ENCODE measurements around the gene KANSL1. TPM values are rescaled to one million over a fixed set of nuclear protein-coding genes. Genes with fewer than 3 reads are reported as not detected.
"Not testable (repeated sequence)": the region's sequence is repeated elsewhere in the genome, so short reads cannot be mapped to it uniquely, and the experiment has no call there.

The KANSL1 gene
- total RNA-seq, 2 experiments from 2014 or later = 46.8 to 64.5 TPM

- CTCF ChIA-PET = no interaction called here
- intact Hi-C loops (cut with DNase I, micrococcal nuclease) = loop anchor here in 1 of 2 experiments (10.0 kb wide), 1 partner anchor 55 kb away; no protein-coding TSS in a partner anchor
- no peaks in the 10 kb centered on the region for H3K27me3 Mint-ChIP-seq
Observed at GRCh38 chr17:46009681-46010596, 183.3 kb downstream of the KANSL1 start.

DNA sequence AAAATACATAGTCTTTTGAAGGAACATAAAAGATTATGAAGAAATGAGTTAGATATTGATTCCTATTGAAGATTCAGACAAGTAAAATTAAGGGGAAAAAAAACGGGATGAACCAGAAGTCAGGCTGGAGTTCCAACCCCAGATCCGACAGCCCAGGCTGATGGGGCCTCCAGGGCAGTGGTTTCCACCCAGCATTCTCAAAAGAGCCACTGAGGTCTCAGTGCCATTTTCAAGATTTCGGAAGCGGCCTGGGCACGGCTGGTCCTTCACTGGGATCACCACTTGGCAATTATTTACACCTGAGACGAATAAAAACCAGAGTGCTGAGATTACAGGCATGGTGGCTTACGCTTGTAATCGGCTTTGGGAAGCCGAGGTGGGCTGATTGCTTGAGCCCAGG is 184.6 kb downstream of the KANSL1 start:
- POLR2A ChIA-PET = no interaction called here
- no peak for ATAC-seq

More at GRCh38 chr17:46009681-46010596, 183.3 kb downstream of the KANSL1 start:
- POLR2A ChIA-PET = no interaction called here
- DNase-seq = no peak
- H3K36me3 Mint-ChIP-seq (ENCODE audit: low read depth) = no peaks in the 10 kb centered on the region
- H3K4me3 Mint-ChIP-seq = no peak overlapping the region
- no peaks in the 10 kb centered on the region for H3K9me3 Mint-ChIP-seq (ENCODE audit: low read depth)
- H3K4me1 Mint-ChIP-seq = no peaks in the 10 kb centered on the region
- no peak overlapping the region for H3K27ac Mint-ChIP-seq
- ATAC-seq = no peak

DNA sequence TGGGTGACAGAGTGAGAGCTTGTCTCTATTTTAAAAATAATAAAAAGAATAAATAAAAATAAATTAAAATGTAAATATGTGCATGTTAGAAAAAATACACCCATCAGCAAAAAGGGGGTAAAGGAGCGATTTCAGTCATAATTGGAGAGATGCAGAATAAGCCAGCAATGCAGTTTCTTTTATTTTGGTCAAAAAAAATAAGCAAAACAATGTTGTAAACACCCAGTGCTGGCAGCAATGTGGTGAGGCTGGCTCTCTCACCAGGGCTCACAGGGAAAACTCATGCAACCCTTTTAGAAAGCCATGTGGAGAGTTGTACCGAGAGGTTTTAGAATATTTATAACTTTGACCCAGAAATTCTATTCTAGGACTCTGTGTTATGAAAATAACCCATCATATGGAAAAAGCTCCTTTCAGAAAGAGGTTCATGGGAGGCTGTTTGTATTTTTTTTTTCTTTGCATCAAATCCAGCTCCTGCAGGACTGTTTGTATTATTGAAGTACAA is 185.7 kb downstream of the KANSL1 start:
- ChIA-PET POLR2A (no interaction called here), CTCF (interaction anchor here (0.9 to 1.1 kb wide), 2 partner anchors 59 to 205 kb away, joined by 3 to 5 read pairs; no protein-coding TSS in a partner anchor)
- Mint-ChIP-seq H3K27ac (no peak overlapping the region), H3K4me3 (no peak overlapping the region), H3K9me3 (ENCODE audit: low read depth) (no peaks in the 10 kb centered on the region), H3K36me3 (ENCODE audit: low read depth) (no peaks in the 10 kb centered on the region), H3K27me3 (no peaks in the 10 kb centered on the region), H3K4me1 (no peaks in the 10 kb centered on the region)
- ATAC-seq (no peak), DNase-seq (no peak)
- intact Hi-C loops (cut with DNase I, micrococcal nuclease) = no loop called here

More for the DNA sequence above, 184.6 kb downstream of the KANSL1 start:
- Mint-ChIP-seq H3K27me3 (no peaks in the 10 kb centered on the region), H3K36me3 (ENCODE audit: low read depth) (no peaks in the 10 kb centered on the region), H3K4me3 (no peak overlapping the region), H3K27ac (no peak overlapping the region), H3K4me1 (no peaks in the 10 kb centered on the region), H3K9me3 (ENCODE audit: low read depth) (no peaks in the 10 kb centered on the region)
- intact Hi-C loops (cut with DNase I, micrococcal nuclease) = no loop called here
- DNase-seq = no peak
- CTCF ChIA-PET = no interaction called here

GRCh38 chr17:46006082-46006481 is 187.1 kb downstream of the KANSL1 start:
- DNase-seq; H3K4me1 Mint-ChIP-seq; H3K27ac Mint-ChIP-seq; POLR2A ChIA-PET; H3K4me3 Mint-ChIP-seq; H3K9me3 Mint-ChIP-seq (ENCODE audit: low read depth); H3K27me3 Mint-ChIP-seq; H3K36me3 Mint-ChIP-seq (ENCODE audit: low read depth); intact Hi-C loops (cut with DNase I, micrococcal nuclease); ATAC-seq: not testable (repeated sequence)
- CTCF ChIA-PET = interaction anchor here (0.7 to 2.9 kb wide), 2 partner anchors 13 to 204 kb away, joined by 3 to 10 read pairs; no protein-coding TSS in a partner anchor

DNA sequence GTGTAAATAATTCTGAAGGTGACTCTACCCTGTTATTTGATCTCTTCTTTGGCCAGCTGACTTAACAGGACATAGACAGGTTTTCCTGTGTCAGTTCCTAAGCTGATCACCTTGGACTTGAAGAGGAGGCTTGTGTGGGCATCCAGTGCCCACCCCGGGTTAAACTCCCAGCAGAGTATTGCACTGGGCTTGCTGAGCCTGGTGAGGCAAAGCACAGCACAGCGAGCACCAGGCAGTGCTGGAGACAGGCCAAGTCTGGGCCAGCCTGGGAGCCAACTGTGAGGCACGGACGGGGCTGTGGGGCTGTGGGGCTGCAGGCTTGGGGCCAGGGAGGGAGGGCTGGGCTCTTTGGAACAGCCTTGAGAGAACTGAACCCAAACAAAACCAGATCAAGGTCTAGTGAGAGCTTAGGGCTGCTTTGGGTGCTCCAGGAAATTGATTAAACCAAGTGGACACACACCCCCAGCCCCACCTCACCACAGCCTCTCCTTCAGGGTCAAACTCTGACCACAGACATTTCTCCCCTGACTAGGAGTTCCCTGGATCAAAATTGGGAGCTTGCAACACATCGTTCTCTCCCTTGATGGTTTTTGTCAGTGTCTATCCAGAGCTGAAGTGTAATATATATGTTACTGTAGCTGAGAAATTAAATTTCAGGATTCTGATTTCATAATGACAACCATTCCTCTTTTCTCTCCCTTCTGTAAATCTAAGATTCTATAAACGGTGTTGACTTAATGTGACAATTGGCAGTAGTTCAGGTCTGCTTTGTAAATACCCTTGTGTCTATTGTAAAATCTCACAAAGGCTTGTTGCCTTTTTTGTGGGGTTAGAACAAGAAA is 189.1 kb downstream of the KANSL1 start:
- no peak for DNase-seq
- Mint-ChIP-seq H3K27ac (no peak overlapping the region), H3K4me1 (no peaks in the 10 kb centered on the region), H3K9me3 (ENCODE audit: low read depth) (no peaks in the 10 kb centered on the region), H3K36me3 (ENCODE audit: low read depth) (no peaks in the 10 kb centered on the region), H3K4me3 (no peak overlapping the region), H3K27me3 (no peaks in the 10 kb centered on the region)
- intact Hi-C loops (cut with DNase I, micrococcal nuclease) = loop anchor here in 1 of 2 experiments (5.0 kb wide), 2 partner anchors 208 to 283 kb away; no protein-coding TSS in a partner anchor
- CTCF ChIA-PET = interaction anchor here (0.8 to 2.9 kb wide), 11 partner anchors 9 to 209 kb away, joined by 3 to 16 read pairs (median 4); no protein-coding TSS in a partner anchor
- POLR2A ChIA-PET = interaction anchor here (0.6 kb wide), 1 partner anchor 174 kb away, joined by 3 read pairs; no protein-coding TSS in a partner anchor
- no peak for ATAC-seq

GRCh38 chr17:46002973-46003316 is 190.3 kb downstream of the KANSL1 start:
- Mint-ChIP-seq H3K9me3 (ENCODE audit: low read depth) (no peaks in the 10 kb centered on the region), H3K4me1 (no peaks in the 10 kb centered on the region), H3K27me3 (no peaks in the 10 kb centered on the region), H3K36me3 (ENCODE audit: low read depth) (no peaks in the 10 kb centered on the region), H3K4me3 (no peak overlapping the region), H3K27ac (no peak overlapping the region)
- CTCF ChIA-PET = interaction anchor here (0.7 to 1.8 kb wide), 5 partner anchors 9 to 210 kb away, joined by 3 to 16 read pairs (median 3); no protein-coding TSS in a partner anchor
- intact Hi-C loops (cut with DNase I, micrococcal nuclease) = loop anchor here (1.0 to 5.0 kb wide), 6 partner anchors 41 to 284 kb away; no protein-coding TSS in a partner anchor
- DNase-seq (no peak), ATAC-seq (peak; percentile 40)
- POLR2A ChIA-PET = no interaction called here

DNA sequence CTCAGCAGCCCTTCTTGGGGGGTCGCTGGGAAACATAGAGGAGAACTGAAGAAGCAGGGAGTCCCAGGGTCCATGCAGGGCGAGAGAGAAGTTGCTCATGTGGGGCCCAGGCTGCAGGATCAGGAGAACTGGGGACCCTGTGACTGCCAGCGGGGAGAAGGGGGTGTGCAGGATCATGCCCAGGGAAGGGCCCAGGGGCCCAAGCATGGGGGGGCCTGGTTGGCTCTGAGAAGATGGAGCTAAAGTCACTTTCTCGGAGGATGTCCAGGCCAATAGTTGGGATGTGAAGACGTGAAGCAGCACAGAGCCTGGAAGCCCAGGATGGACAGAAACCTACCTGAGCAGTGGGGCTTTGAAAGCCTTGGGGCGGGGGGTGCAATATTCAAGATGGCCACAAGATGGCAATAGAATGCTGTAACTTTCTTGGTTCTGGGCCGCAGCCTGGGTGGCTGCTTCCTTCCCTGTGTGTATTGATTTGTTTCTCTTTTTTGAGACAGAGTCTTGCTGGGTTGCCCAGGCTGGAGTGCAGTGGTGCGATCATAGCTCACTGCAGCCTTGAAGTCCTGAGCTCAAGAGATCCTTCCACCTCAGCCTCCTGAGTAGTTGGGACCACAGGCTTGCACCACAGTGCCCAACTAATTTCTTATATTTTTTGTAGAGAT is 190.8 kb downstream of the KANSL1 start:
- ChIA-PET POLR2A (no interaction called here), CTCF (interaction anchor here (0.7 to 2.2 kb wide), 7 partner anchors 10 to 284 kb away, joined by 3 to 12 read pairs (median 3); no protein-coding TSS in a partner anchor)
- DNase-seq (peak; percentile 83), ATAC-seq (peak; percentile 93)
- intact Hi-C loops (cut with DNase I, micrococcal nuclease) = loop anchor here (1.0 to 5.0 kb wide), 6 partner anchors 42 to 285 kb away; no protein-coding TSS in a partner anchor
- no peaks in the 10 kb centered on the region for H3K9me3 Mint-ChIP-seq (ENCODE audit: low read depth)
- no peaks in the 10 kb centered on the region for H3K4me1 Mint-ChIP-seq
- H3K36me3 Mint-ChIP-seq (ENCODE audit: low read depth) = no peaks in the 10 kb centered on the region
- H3K27ac Mint-ChIP-seq = no peak overlapping the region
- no peaks in the 10 kb centered on the region for H3K27me3 Mint-ChIP-seq
- H3K4me3 Mint-ChIP-seq = no peak overlapping the region

DNA sequence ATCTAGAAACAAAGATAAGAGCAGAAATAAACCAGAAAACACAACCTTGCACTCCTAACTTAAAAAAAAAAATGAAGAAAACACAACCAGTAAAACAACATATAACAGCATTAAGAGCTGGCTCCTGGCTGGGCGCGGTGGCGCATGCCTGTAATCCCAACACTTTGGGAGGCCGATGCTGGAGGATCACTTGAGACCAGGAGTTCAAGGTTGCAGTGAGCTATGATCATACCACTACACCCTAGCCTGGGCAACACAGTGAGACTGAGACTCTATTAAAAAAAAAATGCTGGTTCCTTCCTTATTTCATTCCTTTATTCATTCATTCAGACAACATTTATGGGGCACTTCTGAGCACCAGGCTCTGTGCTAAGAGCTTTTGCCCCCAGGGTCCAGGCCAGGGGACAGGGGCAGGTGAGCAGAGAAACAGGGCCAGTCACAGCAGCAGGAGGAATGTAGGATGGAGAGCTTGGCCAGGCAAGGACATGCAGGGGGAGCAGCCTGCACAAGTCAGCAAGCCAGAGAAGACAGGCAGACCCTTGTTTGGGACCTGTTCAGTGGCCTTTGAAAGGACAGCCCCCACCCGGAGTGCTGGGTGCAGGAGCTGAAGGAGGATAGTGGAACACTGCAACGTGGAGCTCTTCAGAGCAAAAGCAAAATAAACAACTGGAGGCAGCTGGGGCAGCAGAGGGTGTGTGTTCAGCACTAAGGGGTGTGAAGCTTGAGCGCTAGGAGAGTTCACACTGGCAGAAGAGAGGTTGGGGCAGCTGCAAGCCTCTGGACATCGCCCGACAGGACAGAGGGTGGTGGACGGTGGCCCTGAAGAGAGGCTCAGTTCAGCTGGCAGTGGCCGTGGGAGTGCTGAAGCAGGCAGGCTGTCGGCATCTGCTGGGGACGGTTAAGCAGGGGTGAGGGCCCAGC is 191.6 kb downstream of the KANSL1 start:
- ATAC-seq (no peak), DNase-seq (no peak)
- no peak overlapping the region for H3K27ac Mint-ChIP-seq
- no peaks in the 10 kb centered on the region for H3K4me1 Mint-ChIP-seq
- H3K9me3 Mint-ChIP-seq (ENCODE audit: low read depth) = no peaks in the 10 kb centered on the region
- ChIA-PET POLR2A (interaction anchor here (0.6 kb wide), 1 partner anchor 1597 kb away, joined by 3 read pairs; no protein-coding TSS in a partner anchor), CTCF (interaction anchor here (0.6 to 2.2 kb wide), 11 partner anchors 17 to 285 kb away, joined by 3 to 12 read pairs (median 3); no protein-coding TSS in a partner anchor)
- no peaks in the 10 kb centered on the region for H3K36me3 Mint-ChIP-seq (ENCODE audit: low read depth)
- H3K4me3 Mint-ChIP-seq = no peak overlapping the region
- intact Hi-C loops (cut with DNase I, micrococcal nuclease) = loop anchor here (1.0 to 5.0 kb wide), 7 partner anchors 43 to 286 kb away; no protein-coding TSS in a partner anchor
- no peaks in the 10 kb centered on the region for H3K27me3 Mint-ChIP-seq

DNA sequence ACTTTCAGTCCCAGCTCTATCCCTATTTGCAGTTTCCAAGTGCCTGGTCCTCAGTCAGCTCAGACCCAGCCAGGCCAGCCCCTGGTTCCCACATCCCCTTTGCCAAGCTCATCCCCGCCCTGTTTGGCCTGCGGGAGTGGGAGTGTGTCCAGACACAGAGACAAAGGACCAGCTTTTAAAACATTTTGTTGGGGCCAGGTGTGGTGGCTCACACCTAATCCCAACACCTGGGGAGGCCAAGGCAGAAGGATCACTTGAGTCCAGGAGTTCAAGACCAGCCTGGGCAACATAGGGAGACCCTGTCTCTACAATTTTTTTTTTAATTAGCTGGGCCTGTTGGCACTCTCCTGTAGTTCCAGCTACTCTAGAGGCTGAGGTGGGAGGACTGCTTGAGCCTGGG is 192.5 kb downstream of the KANSL1 start:
- no peaks in the 10 kb centered on the region for H3K36me3 Mint-ChIP-seq (ENCODE audit: low read depth)
- H3K27me3 Mint-ChIP-seq = no peaks in the 10 kb centered on the region
- H3K9me3 Mint-ChIP-seq (ENCODE audit: low read depth) = no peaks in the 10 kb centered on the region
- ChIA-PET POLR2A (no interaction called here), CTCF (interaction anchor here (1.0 to 2.2 kb wide), 6 partner anchors 27 to 212 kb away, joined by 3 to 12 read pairs (median 3); no protein-coding TSS in a partner anchor)
- no peak for ATAC-seq
- H3K4me1 Mint-ChIP-seq = no peaks in the 10 kb centered on the region
- no peak for DNase-seq
- no peak overlapping the region for H3K4me3 Mint-ChIP-seq
- no peak overlapping the region for H3K27ac Mint-ChIP-seq
- intact Hi-C loops (cut with DNase I, micrococcal nuclease) = loop anchor here in 1 of 2 experiments (2.0 to 5.0 kb wide), 3 partner anchors 44 to 287 kb away; no protein-coding TSS in a partner anchor

- no peak for ATAC-seq
- intact Hi-C loops (cut with DNase I, micrococcal nuclease) = loop anchor here in 1 of 2 experiments (2.0 to 5.0 kb wide), 3 partner anchors 45 to 287 kb away; no protein-coding TSS in a partner anchor
- Mint-ChIP-seq H3K36me3 (ENCODE audit: low read depth) (no peaks in the 10 kb centered on the region), H3K27me3 (no peaks in the 10 kb centered on the region), H3K4me3 (no peak overlapping the region), H3K27ac (no peak overlapping the region), H3K9me3 (ENCODE audit: low read depth) (no peaks in the 10 kb centered on the region), H3K4me1 (no peaks in the 10 kb centered on the region)
- no peak for DNase-seq
- POLR2A ChIA-PET = no interaction called here
- CTCF ChIA-PET = interaction anchor here (1.1 to 2.2 kb wide), 3 partner anchors 26 to 213 kb away, joined by 3 to 12 read pairs (median 3); no protein-coding TSS in a partner anchor
Observed at GRCh38 chr17:46000292-46000691, 192.9 kb downstream of the KANSL1 start.

Data from activated CD4-positive, alpha-beta T cell treated with anti-CD3 and anti-CD28 coated beads for 36 hours (primary cell).